WTC11 (cell line): Measurements from ENCODE around the gene PANX2.

Source experiments
- HMGA2 ChIP-seq: fragments of 250-450 bp; sonication (Bioruptor Pico); IDR thresholded peaks from 2 replicates; pipeline ENCODE4 v1.4.0; 2021; ENCODE audit warnings: mild to moderate bottlenecking, moderate library complexity
- PRRX2 ChIP-seq: fragments of 250-450 bp; sonication (Bioruptor Pico); IDR thresholded peaks from 2 replicates; pipeline ENCODE4 v1.8.0; 2021; ENCODE audit warnings: mild to moderate bottlenecking
- TF ChIP-seq, protein P1 (sequence below): sonication (generic); formaldehyde crosslinking; IDR thresholded peaks from 2 replicates; pipeline ENCODE4 v1.8.0; 2022; ENCODE audit warnings: mild to moderate bottlenecking, missing genetic modification reagents
- TF ChIP-seq, protein P2 (sequence below): fragments of 200-600 bp; IDR thresholded peaks from 2 replicates; pipeline ENCODE4 v1.8.0; 2022; ENCODE audit warnings: antibody characterized with exemption
- TF ChIP-seq, protein P3 (sequence below): sonication (generic); formaldehyde crosslinking; IDR thresholded peaks from 2 replicates; pipeline ENCODE4 v1.8.1; 2023; ENCODE audit warnings: mild to moderate bottlenecking, moderate library complexity, missing genetic modification reagents

DNA sequence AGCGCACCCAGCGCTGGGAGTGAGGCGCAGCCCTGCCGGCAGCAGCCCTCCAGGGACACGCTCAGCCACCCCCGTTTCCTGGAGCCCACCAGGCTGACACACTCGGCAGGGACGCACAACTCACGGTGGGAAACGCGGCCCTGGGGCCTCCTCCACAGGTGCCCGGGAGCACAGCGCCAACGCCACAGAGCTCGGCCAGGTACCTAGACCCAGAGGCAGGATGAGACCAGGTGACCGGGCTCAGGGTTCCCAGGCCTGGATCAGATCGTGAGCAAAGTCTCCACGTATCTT is 56.3 kb downstream of the PANX2 start:
- TF ChIP-seq, protein P1, sequence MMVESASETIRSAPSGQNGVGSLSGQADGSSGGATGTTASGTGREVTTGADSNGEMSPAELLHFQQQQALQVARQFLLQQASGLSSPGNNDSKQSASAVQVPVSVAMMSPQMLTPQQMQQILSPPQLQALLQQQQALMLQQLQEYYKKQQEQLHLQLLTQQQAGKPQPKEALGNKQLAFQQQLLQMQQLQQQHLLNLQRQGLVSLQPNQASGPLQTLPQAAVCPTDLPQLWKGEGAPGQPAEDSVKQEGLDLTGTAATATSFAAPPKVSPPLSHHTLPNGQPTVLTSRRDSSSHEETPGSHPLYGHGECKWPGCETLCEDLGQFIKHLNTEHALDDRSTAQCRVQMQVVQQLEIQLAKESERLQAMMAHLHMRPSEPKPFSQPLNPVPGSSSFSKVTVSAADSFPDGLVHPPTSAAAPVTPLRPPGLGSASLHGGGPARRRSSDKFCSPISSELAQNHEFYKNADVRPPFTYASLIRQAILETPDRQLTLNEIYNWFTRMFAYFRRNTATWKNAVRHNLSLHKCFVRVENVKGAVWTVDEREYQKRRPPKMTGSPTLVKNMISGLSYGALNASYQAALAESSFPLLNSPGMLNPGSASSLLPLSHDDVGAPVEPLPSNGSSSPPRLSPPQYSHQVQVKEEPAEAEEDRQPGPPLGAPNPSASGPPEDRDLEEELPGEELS (CRISPR knock-in tag) = no peak
- TF ChIP-seq, protein P2, sequence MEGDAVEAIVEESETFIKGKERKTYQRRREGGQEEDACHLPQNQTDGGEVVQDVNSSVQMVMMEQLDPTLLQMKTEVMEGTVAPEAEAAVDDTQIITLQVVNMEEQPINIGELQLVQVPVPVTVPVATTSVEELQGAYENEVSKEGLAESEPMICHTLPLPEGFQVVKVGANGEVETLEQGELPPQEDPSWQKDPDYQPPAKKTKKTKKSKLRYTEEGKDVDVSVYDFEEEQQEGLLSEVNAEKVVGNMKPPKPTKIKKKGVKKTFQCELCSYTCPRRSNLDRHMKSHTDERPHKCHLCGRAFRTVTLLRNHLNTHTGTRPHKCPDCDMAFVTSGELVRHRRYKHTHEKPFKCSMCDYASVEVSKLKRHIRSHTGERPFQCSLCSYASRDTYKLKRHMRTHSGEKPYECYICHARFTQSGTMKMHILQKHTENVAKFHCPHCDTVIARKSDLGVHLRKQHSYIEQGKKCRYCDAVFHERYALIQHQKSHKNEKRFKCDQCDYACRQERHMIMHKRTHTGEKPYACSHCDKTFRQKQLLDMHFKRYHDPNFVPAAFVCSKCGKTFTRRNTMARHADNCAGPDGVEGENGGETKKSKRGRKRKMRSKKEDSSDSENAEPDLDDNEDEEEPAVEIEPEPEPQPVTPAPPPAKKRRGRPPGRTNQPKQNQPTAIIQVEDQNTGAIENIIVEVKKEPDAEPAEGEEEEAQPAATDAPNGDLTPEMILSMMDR = no peak
- TF ChIP-seq PRRX2 (CRISPR knock-in tag) (no peak), HMGA2 (no peak)
- TF ChIP-seq, protein P3, sequence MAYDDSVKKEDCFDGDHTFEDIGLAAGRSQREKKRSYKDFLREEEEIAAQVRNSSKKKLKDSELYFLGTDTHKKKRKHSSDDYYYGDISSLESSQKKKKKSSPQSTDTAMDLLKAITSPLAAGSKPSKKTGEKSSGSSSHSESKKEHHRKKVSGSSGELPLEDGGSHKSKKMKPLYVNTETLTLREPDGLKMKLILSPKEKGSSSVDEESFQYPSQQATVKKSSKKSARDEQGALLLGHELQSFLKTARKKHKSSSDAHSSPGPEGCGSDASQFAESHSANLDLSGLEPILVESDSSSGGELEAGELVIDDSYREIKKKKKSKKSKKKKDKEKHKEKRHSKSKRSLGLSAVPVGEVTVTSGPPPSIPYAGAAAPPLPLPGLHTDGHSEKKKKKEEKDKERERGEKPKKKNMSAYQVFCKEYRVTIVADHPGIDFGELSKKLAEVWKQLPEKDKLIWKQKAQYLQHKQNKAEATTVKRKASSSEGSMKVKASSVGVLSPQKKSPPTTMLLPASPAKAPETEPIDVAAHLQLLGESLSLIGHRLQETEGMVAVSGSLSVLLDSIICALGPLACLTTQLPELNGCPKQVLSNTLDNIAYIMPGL (CRISPR knock-in tag) = no peak
